Fibroblast of skin of back (primary cell): ENCODE measurements around the gene CIAPIN1.
"Not testable (repeated sequence)": the region's sequence is repeated elsewhere in the genome, so short reads cannot be mapped to it uniquely, and the experiment has no call there.

Source experiments
- DNase-seq: peaks from one replicate; pipeline ENCODE4 v3.0.0-alpha.2; 2013

Gene CIAPIN1

GRCh38 chr16:57405097-57405496, 42.1 kb downstream of the CIAPIN1 start:
- DNase-seq = no peak

GRCh38 chr16:57403965-57404817, 43.0 kb downstream of the CIAPIN1 start, which contains the start of gene CCL17:
Gene CCL17, plus strand, starts transcription at chr16:57404767. Its CDS starts 9,166 bp downstream, at chr16:57413933.
- no peak for DNase-seq

GRCh38 chr16:57401943-57402640, 45.1 kb downstream of the CIAPIN1 start:
- DNase-seq = no peak

DNA sequence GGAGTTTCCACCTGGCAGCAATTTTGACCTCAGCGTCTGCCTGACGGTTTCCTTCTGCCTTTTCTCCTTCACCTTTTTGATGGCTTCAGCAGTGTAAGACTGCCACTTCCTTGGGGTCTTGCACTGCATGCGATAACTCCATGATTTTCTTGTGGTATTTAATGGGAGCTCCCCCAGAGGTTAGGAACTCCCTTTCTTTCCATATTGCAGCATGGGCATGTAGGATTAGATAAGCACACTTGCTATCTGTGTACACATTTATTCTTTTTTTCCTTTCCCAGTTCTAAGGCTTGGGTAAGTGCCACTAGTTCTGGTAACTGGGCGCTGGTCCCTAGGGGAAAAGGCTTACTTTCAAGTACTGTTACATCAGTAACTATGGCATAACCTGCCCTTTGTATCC, 49.7 kb downstream of the CIAPIN1 start:
- not testable (repeated sequence) for DNase-seq

DNA sequence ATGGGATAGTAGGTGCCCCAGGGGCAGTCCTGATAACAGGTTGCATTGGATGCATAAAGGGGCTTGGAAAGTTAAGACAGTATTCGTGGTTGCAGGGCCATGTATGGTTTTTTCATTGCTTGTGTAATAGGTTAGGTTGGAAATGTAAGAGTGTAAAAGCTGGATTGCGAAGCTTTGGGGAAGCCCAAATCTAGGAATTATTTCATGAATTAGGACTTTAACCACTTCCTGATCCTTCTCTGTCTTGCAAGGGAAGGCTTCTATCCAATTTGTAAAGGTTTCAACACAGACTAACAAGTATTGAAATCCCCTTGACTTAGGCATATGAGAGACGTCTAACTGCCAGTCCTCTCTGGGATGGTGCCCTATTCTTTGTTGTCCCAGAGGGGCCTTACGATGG, 50.4 kb downstream of the CIAPIN1 start:
- no peak for DNase-seq

GRCh38 chr16:57395026-57395425, 52.2 kb downstream of the CIAPIN1 start:
- no peak for DNase-seq

- no peak for DNase-seq
Observed at GRCh38 chr16:57394444-57394843, 52.7 kb downstream of the CIAPIN1 start.

DNA sequence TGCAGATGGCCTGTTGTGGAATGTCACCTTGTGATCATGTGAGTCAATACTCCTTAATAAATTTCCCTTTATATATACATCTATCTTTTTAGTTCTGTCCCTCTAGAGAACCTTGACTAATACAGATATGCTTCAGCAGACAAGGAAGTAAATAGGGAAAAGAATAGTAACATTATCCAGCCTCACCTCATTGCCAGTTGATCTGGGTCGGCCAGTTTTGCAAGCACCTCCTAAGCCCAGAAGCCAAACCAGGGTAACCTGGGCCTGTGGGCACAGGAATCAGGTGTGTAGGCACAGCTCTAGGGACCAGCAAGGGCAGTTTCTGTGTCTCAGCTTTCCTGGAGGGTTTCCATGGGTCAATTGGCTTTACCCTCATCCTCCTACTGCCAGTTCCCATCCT, 54.5 kb downstream of the CIAPIN1 start:
- DNase-seq = no peak

DNA sequence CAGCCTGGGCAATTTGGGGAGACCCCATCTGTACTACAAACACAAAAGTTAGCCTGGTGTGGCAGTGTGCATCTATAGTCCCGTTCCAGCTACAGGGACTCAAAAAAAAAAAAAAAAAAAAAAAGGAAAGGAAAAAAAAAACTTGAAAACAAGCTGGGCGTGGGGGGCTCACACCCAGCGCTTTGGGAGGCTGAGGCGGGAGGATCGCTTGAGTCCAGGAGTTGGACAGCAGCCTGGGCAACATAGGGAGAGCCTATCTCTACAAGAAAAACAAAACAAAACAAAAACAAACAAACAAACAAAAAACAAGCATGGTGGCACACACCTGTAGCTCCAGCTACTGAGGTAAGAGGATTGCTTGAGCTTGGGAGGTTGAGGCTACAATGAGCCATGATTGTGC, 55.5 kb downstream of the CIAPIN1 start:
- DNase-seq = no peak

- no peak for DNase-seq
Observed at GRCh38 chr16:57391300-57391699, 55.9 kb downstream of the CIAPIN1 start.

- DNase-seq = no peak
Observed at GRCh38 chr16:57390636-57391295, 56.4 kb downstream of the CIAPIN1 start.

DNA sequence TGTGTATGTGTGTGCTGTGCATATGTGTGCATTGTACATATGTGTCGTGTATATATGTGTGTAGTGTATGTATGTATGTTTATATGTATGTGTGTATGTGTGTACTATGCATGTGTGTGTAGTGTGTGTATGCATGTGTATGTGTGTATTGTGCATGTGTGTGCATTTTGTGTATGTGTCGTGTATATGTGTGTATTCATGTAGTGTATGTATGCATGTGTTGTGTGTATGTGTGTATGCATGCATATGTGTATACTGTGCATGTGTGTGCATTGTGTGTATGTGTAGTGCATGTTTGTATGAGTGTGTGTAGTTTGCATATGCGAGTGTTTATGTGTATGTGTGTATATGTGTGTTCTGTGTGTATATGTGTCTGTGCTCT, 58.1 kb downstream of the CIAPIN1 start:
- no peak for DNase-seq

GRCh38 chr16:57388359-57389086, 58.7 kb downstream of the CIAPIN1 start:
- no peak for DNase-seq

GRCh38 chr16:57387598-57388354, 59.4 kb downstream of the CIAPIN1 start:
- no peak for DNase-seq

DNA sequence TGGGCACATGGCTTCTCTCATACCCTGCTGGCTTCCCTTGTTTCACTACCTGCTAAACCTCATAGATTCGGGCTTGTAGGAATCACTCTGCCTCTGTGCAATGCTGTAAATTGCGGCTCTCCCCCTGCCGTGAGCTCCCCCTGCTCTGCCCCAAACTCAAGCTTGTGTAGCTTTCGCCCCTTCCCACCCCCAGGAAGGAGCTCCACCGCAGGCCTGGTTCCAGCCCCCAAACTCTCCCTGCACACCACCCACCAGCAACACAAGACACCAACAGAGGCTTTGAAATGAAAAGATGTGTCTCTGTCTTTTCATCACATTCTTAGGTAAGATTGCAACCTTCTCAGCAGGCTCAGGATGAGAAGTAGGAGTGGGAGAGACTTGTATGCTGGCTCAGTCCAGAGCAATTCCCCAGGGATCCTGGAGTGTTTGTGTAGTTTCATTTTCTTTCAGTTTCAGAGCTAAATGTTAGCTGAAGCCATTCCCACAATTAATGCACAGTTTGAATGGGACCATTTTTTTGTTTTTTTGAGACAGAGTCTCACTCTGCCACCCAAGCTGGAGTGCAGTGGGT, 60.7 kb downstream of the CIAPIN1 start:
- peak; percentile 76 for DNase-seq

DNA sequence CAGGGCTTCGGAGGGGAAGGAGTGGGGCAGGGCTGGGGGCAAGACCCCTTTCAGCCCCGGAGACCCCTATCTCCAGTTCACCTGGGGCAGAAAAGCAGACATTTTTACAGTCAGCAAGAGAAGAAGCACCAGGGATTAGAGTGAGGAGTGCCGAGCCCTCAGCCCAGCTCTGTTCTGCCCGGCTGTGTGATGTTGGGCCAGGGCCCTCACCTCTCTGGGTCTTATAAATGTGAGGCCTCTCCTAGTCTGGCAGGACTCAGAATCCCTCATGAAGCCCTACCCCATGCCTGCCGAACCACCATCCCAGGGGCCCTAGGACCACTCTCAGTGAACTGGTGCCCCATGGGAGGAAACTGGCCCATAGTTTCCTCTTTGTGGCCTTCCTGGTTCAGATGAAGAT, 62.1 kb downstream of the CIAPIN1 start:
- no peak for DNase-seq

DNA sequence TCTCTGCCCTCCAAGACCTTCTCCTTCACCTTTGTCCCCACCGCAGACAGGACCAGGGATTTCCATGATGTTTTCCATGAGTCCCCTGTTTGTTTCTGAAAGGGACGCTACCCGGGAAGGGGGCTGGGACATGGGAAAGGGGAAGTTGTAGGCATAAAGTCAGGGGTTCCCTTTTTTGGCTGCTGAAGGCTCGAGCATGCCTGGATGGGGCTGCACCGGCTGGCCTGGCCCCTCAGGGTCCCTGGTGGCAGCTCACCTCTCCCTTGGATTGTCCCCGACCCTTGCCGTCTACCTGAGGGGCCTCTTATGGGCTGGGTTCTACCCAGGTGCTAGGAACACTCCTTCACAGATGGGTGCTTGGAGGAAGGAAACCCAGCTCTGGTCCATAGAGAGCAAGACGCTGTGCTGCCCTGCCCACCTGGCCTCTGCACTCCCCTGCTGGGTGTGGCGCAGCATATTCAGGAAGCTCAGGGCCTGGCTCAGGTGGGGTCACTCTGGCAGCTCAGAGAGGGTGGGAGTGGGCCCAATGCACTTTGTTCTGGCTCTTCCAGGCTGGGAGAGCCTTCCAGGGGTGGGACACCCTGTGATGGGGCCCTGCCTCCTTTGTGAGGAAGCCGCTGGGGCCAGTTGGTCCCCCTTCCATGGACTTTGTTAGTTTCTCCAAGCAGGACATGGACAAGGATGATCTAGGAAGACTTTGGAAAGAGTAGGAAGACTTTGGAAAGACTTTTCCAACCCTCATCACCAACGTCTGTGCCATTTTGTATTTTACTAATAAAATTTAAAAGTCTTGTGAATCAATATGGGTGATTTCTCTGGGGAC, 62.7 kb downstream of the CIAPIN1 start:
- no peak for DNase-seq

GRCh38 chr16:57383276-57384247, 63.6 kb downstream of the CIAPIN1 start:
- DNase-seq = peak; percentile 62

- DNase-seq = no peak
Observed at GRCh38 chr16:57382535-57383275, 64.5 kb downstream of the CIAPIN1 start.
